Hepatocyte (in vitro differentiated cells): Measurements from ENCODE around the gene WDR74.

Source experiments
- CTCF ChIP-seq: fragments of 200-600 bp; sonication (generic); IDR thresholded peaks from 2 replicates; pipeline ENCODE4 v1.5.1; 2016; ENCODE audit warnings: antibody characterized with exemption, mild to moderate bottlenecking; ENCODE audit not compliant: poor library complexity
- EZH2 ChIP-seq: fragments of 200-600 bp; sonication (generic); IDR thresholded peaks from 2 replicates; pipeline ENCODE4 v1.6.1; 2016; ENCODE audit warnings: antibody characterized with exemption, mild to moderate bottlenecking, borderline replicate concordance

- TF ChIP-seq CTCF = no peak
- TF ChIP-seq EZH2 = no peak
These were observed 15.7 kb downstream of the WDR74 start for GRCh38 chr11:62823677-62824076.
